Kidney (tissue), 14 donors: ENCODE measurements around the gene ZNF48. TPM values are rescaled to one million over a fixed set of nuclear protein-coding genes. Genes with fewer than 3 reads are reported as not detected.

ENCODE experiments used
- DNase-seq, 5 donors: peaks; one replicate each; pipeline ENCODE4 v3.0.0-alpha.2; 2013 to 2020
- FAIRE-seq: peaks from 2 replicates; lab custom pipeline; 2012; peaks lifted over from hg19 to GRCh38; lab: Jason Lieb, UNC
- H3K27ac ChIP-seq, 2 donors: one replicate each; pipeline ENCODE4 v1.7.0; 2013; ENCODE audit warnings: low read depth in 2 of 2, low read length in 2 of 2, inconsistent platforms in 1 of 2
- H3K27me3 ChIP-seq: one replicate; pipeline ENCODE4 v1.7.1; 2013; ENCODE audit warnings: low read length, inconsistent platforms; ENCODE audit not compliant: control insufficient read depth, insufficient read depth
- H3K36me3 ChIP-seq, 3 donors: one replicate each; pipeline versions ENCODE4 v1.7.0 to v1.7.1; 2013; ENCODE audit warnings: low read length in 3 of 3, control low read depth in 1 of 3, inconsistent platforms in 1 of 3; ENCODE audit not compliant: insufficient read depth in 3 of 3, control insufficient read depth in 2 of 3
- H3K4me1 ChIP-seq, 3 donors: one replicate each; pipeline versions ENCODE4 v1.7.0 to v1.7.1; 2013; ENCODE audit warnings: low read length in 3 of 3, inconsistent platforms in 1 of 3, low read depth in 1 of 3; ENCODE audit not compliant: control insufficient read depth in 2 of 3, insufficient read depth in 2 of 3
- H3K4me3 ChIP-seq, 3 donors: one replicate each; pipeline versions ENCODE4 v1.7.0 to v1.8.1; 2013; ENCODE audit warnings: low read length in 3 of 3, control low read depth in 1 of 3, inconsistent platforms in 1 of 3
- H3K9ac ChIP-seq, 3 donors: one replicate each; pipeline versions ENCODE4 v1.7.0 to v1.7.1; 2013; ENCODE audit warnings: low read length in 3 of 3, control low read depth in 1 of 3, inconsistent platforms in 1 of 3
- H3K9me3 ChIP-seq, 3 donors: one replicate each; pipeline versions ENCODE4 v1.7.0 to v1.7.1; 2013; ENCODE audit warnings: low read length in 3 of 3, control low read depth in 1 of 3, inconsistent platforms in 1 of 3; ENCODE audit not compliant: control insufficient read depth in 2 of 3, insufficient read depth in 1 of 3
- intact Hi-C: fragments of 100-400 bp; cut with DNase I; formaldehyde crosslinking; loops from one replicate; pipeline ENCODE4 v1.11.1; 2022
- polyA plus RNA-seq: library from polyadenylated mRNA; stranded (reverse); fragments of 350-450 nt; fragmentation: Illumina TruSeq; extraction: RNeasy Lipid Tissue Mini Kit (QIAGEN cat#74804); gene quantifications from one replicate; pipeline ENCODE4 v1.2.3, GENCODE V29; 2014; ENCODE audit warnings: low read depth, low replicate concordance; ENCODE audit not compliant: insufficient read depth
- total RNA-seq: library from RNA; stranded (reverse); fragmentation: NEBNext Ultra II Directional; extraction: Animal tissue kit (Norgen Biotek cat#: 25700); gene quantifications from one replicate; pipeline ENCODE4 v1.2.1, GENCODE V29; 2021
- TF ChIP-seq, protein P1 (sequence below): IDR thresholded peaks from 3 replicates; pipeline ENCODE4 v1.5.1; 2012; ENCODE audit warnings: mild to moderate bottlenecking, moderate library complexity, borderline replicate concordance; ENCODE audit not compliant: insufficient read depth; ENCODE audit errors: extremely low read depth
- donor health status: control.
- donor health status: control.
- donor health status: control.
- donor health status: control.
- donor health status: control.
- donor health status: DM: yes; HTN: yes; CAD: no.
- donor health status: Normal renal cell carcinoma (clear cell type).

The ZNF48 gene
- total and polyA plus RNA-seq, 2 donors from 2014 or later, result 6.9 to 9.7 TPM

- H3K9ac ChIP-seq, result no peak overlapping the region
- intact Hi-C loops, result no loop called here
- no peaks in the 10 kb centered on the region for H3K9me3 ChIP-seq
- no peaks in the 10 kb centered on the region for H3K27me3 ChIP-seq
- TF ChIP-seq, protein P1, sequence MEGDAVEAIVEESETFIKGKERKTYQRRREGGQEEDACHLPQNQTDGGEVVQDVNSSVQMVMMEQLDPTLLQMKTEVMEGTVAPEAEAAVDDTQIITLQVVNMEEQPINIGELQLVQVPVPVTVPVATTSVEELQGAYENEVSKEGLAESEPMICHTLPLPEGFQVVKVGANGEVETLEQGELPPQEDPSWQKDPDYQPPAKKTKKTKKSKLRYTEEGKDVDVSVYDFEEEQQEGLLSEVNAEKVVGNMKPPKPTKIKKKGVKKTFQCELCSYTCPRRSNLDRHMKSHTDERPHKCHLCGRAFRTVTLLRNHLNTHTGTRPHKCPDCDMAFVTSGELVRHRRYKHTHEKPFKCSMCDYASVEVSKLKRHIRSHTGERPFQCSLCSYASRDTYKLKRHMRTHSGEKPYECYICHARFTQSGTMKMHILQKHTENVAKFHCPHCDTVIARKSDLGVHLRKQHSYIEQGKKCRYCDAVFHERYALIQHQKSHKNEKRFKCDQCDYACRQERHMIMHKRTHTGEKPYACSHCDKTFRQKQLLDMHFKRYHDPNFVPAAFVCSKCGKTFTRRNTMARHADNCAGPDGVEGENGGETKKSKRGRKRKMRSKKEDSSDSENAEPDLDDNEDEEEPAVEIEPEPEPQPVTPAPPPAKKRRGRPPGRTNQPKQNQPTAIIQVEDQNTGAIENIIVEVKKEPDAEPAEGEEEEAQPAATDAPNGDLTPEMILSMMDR, result no peak
- FAIRE-seq (no peak), DNase-seq (no peak)
- no peak overlapping the region for H3K4me3 ChIP-seq
- peaks cover 0 to 20% (median 2%) of the 10 kb centered on the region in 3 donors for H3K36me3 ChIP-seq
- H3K4me1 ChIP-seq, result peaks cover 0 to 28% (median 24%) of the 10 kb centered on the region in 3 donors
- H3K27ac ChIP-seq, result no peak overlapping the region
Observed at GRCh38 chr16:30351001-30351441, 44.2 kb upstream of the ZNF48 start.

GRCh38 chr16:30351586-30352419 is 43.4 kb upstream of the ZNF48 start:
- DNase-seq (peak in 1 of 5 donors; percentile 81), FAIRE-seq (no peak)
- H3K9ac ChIP-seq, result no peak overlapping the region
- H3K4me3 ChIP-seq, result no peak overlapping the region
- H3K27ac ChIP-seq, result peak overlapping the region in 1 of 2 donors; percentile 16
- TF ChIP-seq, protein P1, result no peak
- no peaks in the 10 kb centered on the region for H3K27me3 ChIP-seq
- intact Hi-C loops, result no loop called here
- H3K9me3 ChIP-seq, result no peaks in the 10 kb centered on the region
- peaks cover 0 to 35% (median 29%) of the 10 kb centered on the region in 3 donors for H3K4me1 ChIP-seq
- H3K36me3 ChIP-seq, result peaks cover 2 to 20% (median 2%) of the 10 kb centered on the region in 3 donors

GRCh38 chr16:30352488-30353401 is 42.5 kb upstream of the ZNF48 start:
- Histone ChIP-seq H3K27me3 (no peaks in the 10 kb centered on the region), H3K36me3 (peaks cover 2 to 25% (median 8%) of the 10 kb centered on the region in 3 donors), H3K9ac (no peak overlapping the region), H3K27ac (no peak overlapping the region), H3K4me3 (no peak overlapping the region), H3K4me1 (peaks cover 0 to 35% (median 29%) of the 10 kb centered on the region in 3 donors), H3K9me3 (no peaks in the 10 kb centered on the region)
- TF ChIP-seq, protein P1, result no peak
- peak in 2 of 5 donors; percentile 14 to 41 for DNase-seq
- FAIRE-seq, result no peak
- intact Hi-C loops, result no loop called here
